ENCODE measurements around the gene COL20A1.

DNA sequence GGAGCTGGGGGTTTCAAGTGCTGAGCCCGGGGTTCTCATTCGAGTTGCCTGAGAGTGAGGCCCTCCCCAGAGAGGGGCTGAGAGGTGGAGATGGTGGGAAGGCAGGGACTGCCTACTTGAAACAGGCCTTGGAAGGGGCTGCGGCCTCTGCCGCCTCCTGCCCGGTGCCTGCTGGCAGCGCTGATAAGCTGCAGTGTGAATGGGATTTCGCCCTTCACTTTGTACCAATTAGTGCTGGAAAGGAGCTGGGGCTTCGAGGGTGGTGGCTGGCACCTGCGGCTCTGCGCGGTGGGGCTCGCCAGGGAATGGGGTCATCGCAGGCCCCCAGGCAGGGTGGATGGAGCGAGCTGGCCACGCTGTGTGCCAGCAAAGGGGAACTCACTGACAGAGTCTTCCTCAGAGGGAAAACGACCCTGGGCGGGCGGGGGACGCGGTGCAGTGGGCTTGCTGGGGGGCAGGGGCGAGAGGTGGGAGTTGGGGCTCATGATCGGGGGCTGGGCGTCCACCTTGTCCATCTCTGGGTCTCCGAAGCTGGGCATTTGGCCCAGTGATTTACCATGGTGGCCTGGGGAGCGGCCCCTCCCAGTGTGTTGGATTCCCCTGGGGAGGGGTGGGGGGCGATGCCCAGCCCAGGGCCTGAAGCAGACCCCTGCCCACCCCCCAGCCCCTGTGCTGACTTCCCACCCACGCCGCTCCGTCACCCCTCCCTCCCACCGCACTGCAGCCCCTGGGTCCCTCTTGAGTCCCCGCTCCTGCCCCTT, 22.9 kb downstream of the COL20A1 start:
- TF ChIP-seq CTCF (IDR thresholded peaks at IDR 0.05) (no peak), POLR2A (IDR thresholded peaks at IDR 0.05) (no peak)
